ENCODE results near the gene MACIR.

- TF ChIP-seq CTCF (conservative IDR thresholded peaks at IDR 0.05 in 1 of 2, IDR thresholded peaks at IDR 0.05 in 1 of 2; ENCODE audit: low read depth in 1 of 2, low read length in 2 of 2) (no peak), EZH2 (IDR thresholded peaks at IDR 0.05; ENCODE audit: low read length, missing control alignments) (no peak)
These were observed 22.7 kb upstream of the MACIR start for GRCh38 chr5:103235891-103236290.

Data from fibroblast of lung (primary cell).